ENCODE results near the gene PIK3CB.
A peak's percentile ranks its signal among the peaks of the same experiment; 100 is the strongest.

PIK3CB gene

GRCh38 chr3:138877226-138877625, 42.5 kb upstream of the PIK3CB start:
- Histone ChIP-seq H3K4me3 (ENCODE audit: low read length) (no peak overlapping the region), H3K9me3 (replicated peaks; ENCODE audit: insufficient read depth, low read length) (no peaks in the 10 kb centered on the region), H3K9ac (ENCODE audit: low read length) (no peak overlapping the region), H3K4me1 (ENCODE audit: low read length) (no peaks in the 10 kb centered on the region), H3K27me3 (replicated peaks; ENCODE audit: insufficient read depth, low read length) (no peaks in the 10 kb centered on the region), H4K20me1 (ENCODE audit: insufficient read depth, low read length) (no peaks in the 10 kb centered on the region), H3K36me3 (replicated peaks; ENCODE audit: insufficient read depth, low read length) (no peaks in the 10 kb centered on the region), H3K9me2 (replicated peaks; ENCODE audit: insufficient read depth, low read length) (no peaks in the 10 kb centered on the region), H3F3A (ENCODE audit: insufficient read depth, low read length) (no peaks in the 10 kb centered on the region), H3K27ac (ENCODE audit: low read length) (no peak overlapping the region), H2AFZ (ENCODE audit: low read length) (no peak overlapping the region), H3K4me2 (ENCODE audit: low read depth, low read length) (no peak overlapping the region), H3K79me2 (ENCODE audit: low read length) (no peaks in the 10 kb centered on the region)
- DNase-seq: no peak
- TF ChIP-seq CTCF (IDR thresholded peaks at IDR 0.05; ENCODE audit: low read length): no peak
- TF ChIP-seq EZH2 (optimal IDR thresholded peaks at IDR 0.05; ENCODE audit: low read depth, low read length): no peak
- no peak for TF ChIP-seq EZH2phosphoT487 (IDR thresholded peaks at IDR 0.05; ENCODE audit: low read length)

GRCh38 chr3:138875754-138876664, 41.3 kb upstream of the PIK3CB start:
- Histone ChIP-seq H2AFZ (ENCODE audit: low read length) (peak overlapping the region; percentile 38), H3K4me1 (ENCODE audit: low read length) (no peaks in the 10 kb centered on the region), H3K9ac (ENCODE audit: low read length) (no peak overlapping the region), H3K27me3 (replicated peaks; ENCODE audit: insufficient read depth, low read length) (no peaks in the 10 kb centered on the region), H3K9me3 (replicated peaks; ENCODE audit: insufficient read depth, low read length) (no peaks in the 10 kb centered on the region), H3K79me2 (ENCODE audit: low read length) (no peaks in the 10 kb centered on the region), H3K9me2 (replicated peaks; ENCODE audit: insufficient read depth, low read length) (no peaks in the 10 kb centered on the region), H4K20me1 (ENCODE audit: insufficient read depth, low read length) (no peaks in the 10 kb centered on the region), H3K4me3 (ENCODE audit: low read length) (no peak overlapping the region), H3K4me2 (ENCODE audit: low read depth, low read length) (no peak overlapping the region), H3K27ac (ENCODE audit: low read length) (no peak overlapping the region), H3K36me3 (replicated peaks; ENCODE audit: insufficient read depth, low read length) (no peaks in the 10 kb centered on the region), H3F3A (ENCODE audit: insufficient read depth, low read length) (no peaks in the 10 kb centered on the region)
- TF ChIP-seq EZH2phosphoT487 (IDR thresholded peaks at IDR 0.05; ENCODE audit: low read length) (no peak), CTCF (IDR thresholded peaks at IDR 0.05; ENCODE audit: low read length) (no peak), EZH2 (optimal IDR thresholded peaks at IDR 0.05; ENCODE audit: low read depth, low read length) (no peak)
- DNase-seq: peak; percentile 53

GRCh38 chr3:138875096-138875753, 40.5 kb upstream of the PIK3CB start:
- TF ChIP-seq EZH2 (optimal IDR thresholded peaks at IDR 0.05; ENCODE audit: low read depth, low read length) (no peak), EZH2phosphoT487 (IDR thresholded peaks at IDR 0.05; ENCODE audit: low read length) (no peak), CTCF (IDR thresholded peaks at IDR 0.05; ENCODE audit: low read length) (no peak)
- Histone ChIP-seq H3K36me3 (replicated peaks; ENCODE audit: insufficient read depth, low read length) (no peaks in the 10 kb centered on the region), H3K9ac (ENCODE audit: low read length) (no peak overlapping the region), H3K27ac (ENCODE audit: low read length) (no peak overlapping the region), H2AFZ (ENCODE audit: low read length) (peak overlapping the region; percentile 38; the same call in 1 of the 2 replicates), H3K79me2 (ENCODE audit: low read length) (no peaks in the 10 kb centered on the region), H3K4me2 (ENCODE audit: low read depth, low read length) (no peak overlapping the region), H3F3A (ENCODE audit: insufficient read depth, low read length) (no peaks in the 10 kb centered on the region), H4K20me1 (ENCODE audit: insufficient read depth, low read length) (no peaks in the 10 kb centered on the region), H3K9me2 (replicated peaks; ENCODE audit: insufficient read depth, low read length) (no peaks in the 10 kb centered on the region), H3K27me3 (replicated peaks; ENCODE audit: insufficient read depth, low read length) (no peaks in the 10 kb centered on the region), H3K4me3 (ENCODE audit: low read length) (no peak overlapping the region), H3K4me1 (ENCODE audit: low read length) (no peaks in the 10 kb centered on the region), H3K9me3 (replicated peaks; ENCODE audit: insufficient read depth, low read length) (no peaks in the 10 kb centered on the region)
- DNase-seq: no peak
